BJ (cell line): Measurements from ENCODE around the gene NDUFC2. TPM values are rescaled to one million over a fixed set of nuclear protein-coding genes. Genes with fewer than 3 reads are reported as not detected.
"Not testable (repeated sequence)": the region's sequence is repeated elsewhere in the genome, so short reads cannot be mapped to it uniquely, and the experiment has no call there.

ENCODE experiments used
- CTCF ChIA-PET: fragments of 350-600 bp; formaldehyde crosslinking; extraction: SDS; loops from one replicate; lab custom pipeline; 2021; ENCODE audit warnings: antibody characterized with exemption, inconsistent platforms; lab: Yijun Ruan, JAX
- POLR2A ChIA-PET: fragments of 300-600 bp; sonication (Branson Sonifier 250); formaldehyde crosslinking; extraction: SDS; loops from one replicate; lab custom pipeline; 2021; ENCODE audit warnings: antibody characterized with exemption; lab: Charles Lee
- DNase-seq: peaks from one replicate; pipeline ENCODE4 v3.0.0-alpha.2; 2011; ENCODE audit warnings: low read depth
- H3K27me3 ChIP-seq: 2 replicates; pipeline ENCODE4 v1.6.0; 2011; ENCODE audit warnings: low read length; ENCODE audit not compliant: control insufficient read depth, insufficient read depth
- H3K36me3 ChIP-seq: 2 replicates; pipeline ENCODE4 v1.5.1; 2011; ENCODE audit warnings: low read length; ENCODE audit not compliant: control insufficient read depth, insufficient read depth
- H3K4me3 ChIP-seq: 2 replicates; pipeline ENCODE4 v1.5.1; 2011; ENCODE audit warnings: low read depth, mild to moderate bottlenecking, control low read depth, low read length
- polyA plus RNA-seq: library from polyadenylated mRNA; depleted of rRNA; stranded (reverse); fragments of >200 nt; gene quantifications from 2 replicates; pipeline ENCODE4 v1.2.3, GENCODE V29; 2011
- TF ChIP-seq, protein P1 (sequence below): IDR thresholded peaks from 2 replicates; pipeline ENCODE4 v1.5.1; 2011; ENCODE audit warnings: low read depth, mild to moderate bottlenecking, control low read depth, inconsistent platforms, low read length, moderate library complexity; ENCODE audit not compliant: insufficient read depth

Gene NDUFC2
- polyA plus RNA-seq, 1 experiment, result 150 TPM

DNA sequence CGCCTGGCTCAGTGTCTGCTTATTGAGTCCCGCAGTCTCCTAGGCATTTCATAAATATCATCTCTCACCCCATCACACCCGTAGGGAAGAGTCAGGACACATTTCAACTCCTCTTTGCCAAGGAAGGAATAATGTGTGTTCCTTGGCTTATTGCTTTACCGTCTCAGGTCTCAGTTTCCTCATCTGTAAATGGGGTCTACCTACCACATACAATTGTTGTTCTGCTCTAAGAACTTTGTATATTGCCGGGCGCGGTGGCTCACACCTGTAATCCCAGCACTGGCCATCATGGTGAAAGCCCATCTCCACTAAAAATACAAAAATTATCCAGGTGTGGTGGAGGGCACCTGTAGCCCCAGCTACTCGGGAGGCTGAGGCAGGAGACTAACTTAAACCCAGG lies 19.1 kb downstream of the NDUFC2 start:
- Histone ChIP-seq H3K36me3 (no peaks in the 10 kb centered on the region), H3K4me3 (no peak overlapping the region), H3K27me3 (no peaks in the 10 kb centered on the region)
- TF ChIP-seq, protein P1, sequence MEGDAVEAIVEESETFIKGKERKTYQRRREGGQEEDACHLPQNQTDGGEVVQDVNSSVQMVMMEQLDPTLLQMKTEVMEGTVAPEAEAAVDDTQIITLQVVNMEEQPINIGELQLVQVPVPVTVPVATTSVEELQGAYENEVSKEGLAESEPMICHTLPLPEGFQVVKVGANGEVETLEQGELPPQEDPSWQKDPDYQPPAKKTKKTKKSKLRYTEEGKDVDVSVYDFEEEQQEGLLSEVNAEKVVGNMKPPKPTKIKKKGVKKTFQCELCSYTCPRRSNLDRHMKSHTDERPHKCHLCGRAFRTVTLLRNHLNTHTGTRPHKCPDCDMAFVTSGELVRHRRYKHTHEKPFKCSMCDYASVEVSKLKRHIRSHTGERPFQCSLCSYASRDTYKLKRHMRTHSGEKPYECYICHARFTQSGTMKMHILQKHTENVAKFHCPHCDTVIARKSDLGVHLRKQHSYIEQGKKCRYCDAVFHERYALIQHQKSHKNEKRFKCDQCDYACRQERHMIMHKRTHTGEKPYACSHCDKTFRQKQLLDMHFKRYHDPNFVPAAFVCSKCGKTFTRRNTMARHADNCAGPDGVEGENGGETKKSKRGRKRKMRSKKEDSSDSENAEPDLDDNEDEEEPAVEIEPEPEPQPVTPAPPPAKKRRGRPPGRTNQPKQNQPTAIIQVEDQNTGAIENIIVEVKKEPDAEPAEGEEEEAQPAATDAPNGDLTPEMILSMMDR, result no peak
- ChIA-PET POLR2A (no interaction called here), CTCF (interaction anchor here (0.7 to 2.1 kb wide), 2 partner anchors 8 to 14 kb away, joined by 3 to 6 read pairs; no protein-coding TSS in a partner anchor)
- DNase-seq, result no peak

- DNase-seq, H3K4me3 ChIP-seq, H3K36me3 ChIP-seq, H3K27me3 ChIP-seq, POLR2A ChIA-PET: not testable (repeated sequence)
- CTCF ChIA-PET, result interaction anchor here (1.3 to 2.1 kb wide), 2 partner anchors 11 to 14 kb away, joined by 3 to 6 read pairs; no protein-coding TSS in a partner anchor
Observed at GRCh38 chr11:78059749-78060328, 19.8 kb downstream of the NDUFC2 start.

DNA sequence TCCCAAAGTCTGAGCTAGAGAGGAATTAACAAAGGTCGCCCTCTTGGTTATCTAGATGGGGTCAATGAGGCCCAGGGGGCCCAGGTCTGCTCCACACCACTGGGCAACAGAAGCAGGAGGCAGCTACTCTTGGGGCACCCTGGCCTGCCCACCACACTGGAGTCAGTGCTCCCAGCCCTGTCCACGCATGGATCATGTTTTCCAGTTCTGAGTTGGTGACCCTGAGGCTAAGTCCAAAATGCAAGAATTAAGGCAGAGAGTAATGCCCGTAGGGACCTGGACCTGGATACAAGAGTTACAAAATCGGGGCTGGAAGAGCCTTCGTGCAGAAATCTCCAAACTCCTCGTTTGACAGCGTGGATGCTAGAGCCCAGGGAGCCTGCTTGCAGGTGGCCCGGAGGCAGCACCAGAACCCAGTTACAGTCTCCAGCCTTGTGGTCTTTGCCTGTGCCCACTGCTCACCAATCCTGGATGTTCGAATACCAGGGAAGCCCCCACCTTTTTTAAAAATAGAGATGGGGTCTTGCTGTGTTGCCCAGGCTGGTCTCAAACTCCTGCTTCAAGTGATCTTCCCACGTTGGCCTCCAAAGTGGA lies 22.1 kb downstream of the NDUFC2 start:
- Histone ChIP-seq H3K36me3 (no peaks in the 10 kb centered on the region), H3K4me3 (no peak overlapping the region), H3K27me3 (no peaks in the 10 kb centered on the region)
- POLR2A ChIA-PET, result no interaction called here
- CTCF ChIA-PET, result interaction anchor here (0.6 kb wide), 1 partner anchor 494 kb away, joined by 3 read pairs; no protein-coding TSS in a partner anchor
- DNase-seq, result no peak
- TF ChIP-seq, protein P1, result no peak

GRCh38 chr11:78056093-78056492 lies 23.6 kb downstream of the NDUFC2 start:
- no peak for DNase-seq
- ChIA-PET CTCF (interaction anchor here (1.2 kb wide), 1 partner anchor 10 kb away, joined by 4 read pairs; no protein-coding TSS in a partner anchor), POLR2A (no interaction called here)
- TF ChIP-seq, protein P1, result no peak
- Histone ChIP-seq H3K27me3 (no peaks in the 10 kb centered on the region), H3K36me3 (no peaks in the 10 kb centered on the region), H3K4me3 (no peak overlapping the region)

- Histone ChIP-seq H3K4me3 (no peak overlapping the region), H3K36me3 (no peaks in the 10 kb centered on the region), H3K27me3 (no peaks in the 10 kb centered on the region)
- TF ChIP-seq, protein P1, result no peak
- ChIA-PET CTCF (interaction anchor here (1.2 kb wide), 1 partner anchor 9 kb away, joined by 4 read pairs; no protein-coding TSS in a partner anchor), POLR2A (interaction anchor here (0.6 kb wide), 1 partner anchor 34 kb away, joined by 3 read pairs; no protein-coding TSS in a partner anchor)
- DNase-seq, result no peak
Observed at GRCh38 chr11:78054971-78055370, 24.7 kb downstream of the NDUFC2 start.
